SU-DHL-6 (cell line): ENCODE measurements around the gene PITPNM3.

ENCODE experiments used
- CTCF ChIP-seq: fragments of 200-600 bp; sonication (generic); IDR thresholded peaks from one replicate; pipeline ENCODE4 v1.5.1; 2017; ENCODE audit warnings: antibody characterized with exemption, mild to moderate bottlenecking, low read length, moderate library complexity; ENCODE audit not compliant: insufficient read depth, poor library complexity, severe bottlenecking
- EZH2phosphoT487 ChIP-seq: fragments of 200-600 bp; sonication (generic), shearing (Covaris generic); conservative IDR thresholded peaks from 2 replicates; pipeline ENCODE4 v1.6.1; 2018; ENCODE audit warnings: mild to moderate bottlenecking, antibody characterized with exemption, low read length, moderate library complexity, mixed read lengths

- TF ChIP-seq CTCF (no peak), EZH2phosphoT487 (no peak)
These were observed 130.9 kb downstream of the PITPNM3 start for GRCh38 chr17:6425407-6425806.
